Activated CD4-positive, alpha-beta T cell treated with anti-CD3 and anti-CD28 coated beads for 48 hours (primary cell): ENCODE data around the gene PACS2.

Experiments
- DNase-seq: peaks from one replicate; pipeline ENCODE4 v3.0.0-alpha.2; 2020

Gene PACS2

GRCh38 chr14:105375635-105376057 is 61.1 kb downstream of the PACS2 start:
- peak; percentile 74 for DNase-seq

- no peak for DNase-seq
Measured at GRCh38 chr14:105376521-105377440, 62.2 kb downstream of the PACS2 start.

DNA sequence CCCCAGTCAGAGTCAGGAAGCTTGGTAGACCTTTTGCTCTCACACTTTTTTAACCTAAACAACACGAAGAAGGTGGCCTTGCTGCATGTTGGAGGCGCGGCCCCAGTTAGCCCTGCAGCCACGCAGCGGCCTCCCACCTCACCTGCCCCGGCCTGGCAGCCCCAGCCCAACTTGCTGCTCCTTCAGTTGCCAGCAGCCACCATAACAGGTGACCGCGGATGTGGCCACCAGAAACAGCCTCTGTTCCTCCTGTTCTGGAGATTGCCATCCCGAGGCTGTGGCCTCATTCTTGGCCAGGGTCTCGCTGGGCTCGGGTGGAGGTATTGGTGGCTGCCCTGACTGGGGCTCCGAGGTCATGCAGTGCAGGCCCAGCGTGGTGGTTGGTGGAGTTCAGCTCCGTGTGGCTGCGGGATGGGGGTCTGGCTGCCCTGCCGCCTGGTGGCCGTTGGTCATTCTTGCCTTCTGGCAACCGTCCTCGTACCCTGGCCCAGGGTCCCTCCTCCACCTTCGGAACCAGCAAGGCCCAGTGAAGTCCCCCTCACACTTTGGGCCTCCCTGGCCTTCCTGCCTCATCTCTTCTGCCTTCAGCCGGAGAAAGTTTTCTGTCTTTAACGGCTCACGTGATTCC is 63.1 kb downstream of the PACS2 start:
- no peak for DNase-seq

GRCh38 chr14:105378199-105378598 is 63.7 kb downstream of the PACS2 start:
- DNase-seq, result no peak

GRCh38 chr14:105378873-105379685 is 64.5 kb downstream of the PACS2 start:
- DNase-seq, result no peak

- no peak for DNase-seq
Measured at GRCh38 chr14:105379946-105380345, 65.4 kb downstream of the PACS2 start.

DNA sequence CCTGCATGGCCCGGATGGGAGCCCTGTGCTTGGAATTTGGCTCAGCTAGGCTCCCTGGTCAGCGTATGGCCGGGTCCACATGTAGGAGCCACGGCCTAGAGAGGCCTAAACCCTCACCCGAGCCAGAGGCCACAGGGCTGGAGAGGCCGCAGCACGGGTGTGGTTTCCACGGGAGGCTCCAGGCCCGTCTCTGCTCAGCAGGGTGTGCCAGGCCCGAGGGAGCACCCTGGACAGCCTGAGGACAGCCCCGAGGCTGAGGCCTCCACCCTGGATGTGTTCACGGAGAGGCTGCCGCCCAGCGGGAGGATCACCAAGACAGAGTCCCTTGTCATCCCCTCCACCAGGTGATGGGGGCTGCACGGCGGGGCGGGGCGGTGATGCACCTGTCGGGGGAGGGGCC is 66.2 kb downstream of the PACS2 start:
- DNase-seq, result no peak

DNA sequence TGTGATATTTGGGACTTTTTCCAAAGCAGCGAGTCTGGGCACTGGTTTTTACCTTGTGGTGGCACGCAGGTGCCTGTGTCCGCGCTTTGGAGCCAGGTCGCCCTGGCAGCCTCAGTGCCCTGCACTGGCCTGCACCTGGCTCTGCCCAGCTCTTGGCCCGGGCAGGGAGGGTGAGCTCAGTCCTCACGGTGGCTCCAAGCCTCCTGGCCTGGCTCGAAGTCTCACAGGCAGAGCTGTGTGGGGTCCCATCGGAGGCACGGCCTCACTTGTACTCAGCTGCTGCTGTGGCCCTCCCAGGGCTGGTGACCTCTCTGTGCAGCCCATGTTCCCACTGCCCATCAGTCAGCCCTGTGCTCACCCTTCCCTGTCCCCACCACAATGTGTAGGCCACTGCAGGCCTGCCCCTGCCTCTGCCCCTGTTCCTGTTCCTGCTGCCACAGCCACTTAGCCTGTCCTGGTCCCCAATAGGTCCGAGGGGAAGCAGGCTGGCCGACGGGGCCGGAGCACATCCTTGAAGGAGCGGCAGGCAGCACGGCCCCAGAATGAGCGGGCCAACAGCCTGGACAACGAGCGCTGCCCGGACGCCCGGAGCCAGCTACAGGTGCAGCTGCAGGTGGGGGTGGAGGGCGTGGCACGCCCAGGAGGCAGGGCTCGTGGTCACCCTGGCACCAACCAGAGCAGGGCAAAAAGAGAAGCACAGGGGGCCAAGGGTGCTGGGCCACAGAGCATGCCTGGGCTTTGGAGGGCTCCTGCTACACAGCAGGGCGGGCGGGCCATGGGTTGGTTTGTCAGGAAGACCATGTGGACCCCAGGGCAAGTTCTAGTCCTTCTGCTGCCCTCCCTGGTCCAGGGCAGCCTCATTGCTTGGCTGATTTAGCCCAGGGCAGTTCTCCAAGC is 67.1 kb downstream of the PACS2 start:
- no peak for DNase-seq

DNA sequence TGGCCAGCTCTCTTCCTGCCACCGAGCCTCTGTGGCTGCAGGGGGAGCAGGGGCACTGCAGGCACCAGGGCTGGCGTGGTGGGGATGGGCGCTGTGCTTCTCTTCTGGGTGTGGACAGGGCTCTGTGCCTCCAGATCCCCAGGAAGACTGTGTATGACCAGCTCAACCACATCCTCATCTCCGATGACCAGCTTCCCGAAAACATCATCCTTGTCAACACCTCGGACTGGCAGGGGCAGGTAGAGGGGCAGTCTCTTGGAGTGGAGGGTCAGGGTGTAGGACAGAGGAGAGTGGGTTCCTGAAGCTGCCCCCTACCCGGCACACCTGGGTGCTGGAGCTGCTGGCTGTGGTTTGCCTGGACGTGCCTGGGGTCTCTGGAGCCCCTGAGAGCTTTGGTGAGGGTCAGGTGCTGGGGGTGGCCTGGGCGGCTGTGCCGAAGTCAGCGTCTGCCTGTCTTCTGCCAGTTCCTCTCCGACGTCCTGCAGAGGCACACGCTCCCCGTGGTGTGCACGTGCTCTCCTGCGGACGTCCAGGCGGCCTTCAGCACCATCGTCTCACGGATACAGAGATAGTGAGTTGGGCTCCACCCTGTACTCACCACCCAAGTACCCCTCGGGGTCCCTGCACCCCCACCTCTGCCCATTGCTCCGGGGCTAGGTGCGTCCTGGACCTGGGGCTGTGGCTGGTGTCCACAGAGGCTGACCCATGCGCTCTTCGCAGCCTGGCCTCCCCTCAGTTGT is 68.0 kb downstream of the PACS2 start:
- DNase-seq, result no peak

DNA sequence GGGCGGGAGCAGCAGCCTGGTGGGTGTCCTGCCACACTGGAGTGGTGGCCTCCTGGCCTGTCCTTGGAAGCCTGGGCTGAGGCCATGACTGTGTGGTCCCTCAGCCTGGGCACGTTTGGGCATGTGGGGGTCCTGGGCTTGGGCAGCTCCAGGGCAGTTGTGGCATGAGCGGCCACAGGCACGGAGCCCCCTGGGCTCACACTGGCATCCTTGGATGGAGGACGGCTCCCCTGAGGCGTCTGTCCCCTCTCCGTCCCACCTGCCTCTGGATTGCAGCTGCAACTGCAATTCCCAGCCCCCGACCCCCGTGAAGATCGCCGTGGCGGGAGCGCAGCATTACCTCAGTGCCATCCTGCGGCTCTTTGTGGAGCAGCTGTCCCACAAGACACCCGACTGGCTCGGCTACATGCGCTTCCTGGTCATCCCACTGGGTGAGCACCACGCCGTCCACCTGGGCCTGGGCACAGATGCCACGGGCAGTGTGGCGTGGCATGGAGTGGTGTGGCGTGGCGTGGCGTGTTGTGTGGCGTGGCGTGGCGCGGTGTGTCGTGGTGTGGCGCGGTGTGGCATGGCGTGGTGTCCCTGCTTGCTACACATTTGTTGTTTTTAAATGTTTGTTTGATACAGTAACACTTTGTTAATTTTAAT is 68.7 kb downstream of the PACS2 start:
- no peak for DNase-seq

GRCh38 chr14:105384041-105384557 is 69.6 kb downstream of the PACS2 start:
- DNase-seq, result no peak

GRCh38 chr14:105384605-105385321 is 70.2 kb downstream of the PACS2 start:
- no peak for DNase-seq

DNA sequence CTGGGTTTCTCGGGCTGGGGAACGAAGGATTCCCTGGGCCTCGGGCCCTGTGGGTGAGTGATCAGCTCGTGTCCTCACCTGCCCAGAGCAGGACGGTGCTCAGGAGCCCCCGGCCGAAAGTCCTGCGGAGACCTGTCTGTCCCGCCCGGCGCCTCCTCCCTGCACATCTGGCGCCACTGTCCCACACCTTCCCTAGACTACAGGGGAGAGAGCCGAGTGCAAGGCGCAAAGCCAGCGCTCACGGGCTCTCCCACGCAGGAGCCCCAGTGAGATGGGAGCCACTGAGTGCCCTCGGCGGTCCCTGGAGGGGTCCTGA is 70.7 kb downstream of the PACS2 start:
- DNase-seq, result no peak

GRCh38 chr14:105385698-105386365 is 71.3 kb downstream of the PACS2 start:
- no peak for DNase-seq

GRCh38 chr14:105386581-105387529 is 72.3 kb downstream of the PACS2 start:
- DNase-seq, result no peak

DNA sequence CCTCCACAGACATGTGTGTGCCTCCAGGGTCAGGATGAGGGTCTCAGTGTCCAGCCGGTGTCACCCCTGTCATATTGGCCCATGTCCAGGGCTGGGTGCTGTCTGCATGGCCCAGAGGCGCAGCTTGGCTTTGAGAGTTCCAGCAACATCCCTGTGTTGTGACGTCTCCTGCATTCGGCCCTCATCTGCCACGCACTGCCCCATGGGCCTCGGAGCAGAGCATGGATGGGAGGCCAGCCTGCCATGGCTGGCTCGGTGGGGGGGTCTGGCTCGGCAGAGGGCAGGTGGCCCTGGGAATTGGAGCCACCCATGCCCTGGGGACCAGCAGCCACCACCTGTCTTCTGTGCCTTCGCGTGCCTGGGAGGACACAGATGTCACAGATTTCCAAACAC is 73.0 kb downstream of the PACS2 start:
- no peak for DNase-seq

DNA sequence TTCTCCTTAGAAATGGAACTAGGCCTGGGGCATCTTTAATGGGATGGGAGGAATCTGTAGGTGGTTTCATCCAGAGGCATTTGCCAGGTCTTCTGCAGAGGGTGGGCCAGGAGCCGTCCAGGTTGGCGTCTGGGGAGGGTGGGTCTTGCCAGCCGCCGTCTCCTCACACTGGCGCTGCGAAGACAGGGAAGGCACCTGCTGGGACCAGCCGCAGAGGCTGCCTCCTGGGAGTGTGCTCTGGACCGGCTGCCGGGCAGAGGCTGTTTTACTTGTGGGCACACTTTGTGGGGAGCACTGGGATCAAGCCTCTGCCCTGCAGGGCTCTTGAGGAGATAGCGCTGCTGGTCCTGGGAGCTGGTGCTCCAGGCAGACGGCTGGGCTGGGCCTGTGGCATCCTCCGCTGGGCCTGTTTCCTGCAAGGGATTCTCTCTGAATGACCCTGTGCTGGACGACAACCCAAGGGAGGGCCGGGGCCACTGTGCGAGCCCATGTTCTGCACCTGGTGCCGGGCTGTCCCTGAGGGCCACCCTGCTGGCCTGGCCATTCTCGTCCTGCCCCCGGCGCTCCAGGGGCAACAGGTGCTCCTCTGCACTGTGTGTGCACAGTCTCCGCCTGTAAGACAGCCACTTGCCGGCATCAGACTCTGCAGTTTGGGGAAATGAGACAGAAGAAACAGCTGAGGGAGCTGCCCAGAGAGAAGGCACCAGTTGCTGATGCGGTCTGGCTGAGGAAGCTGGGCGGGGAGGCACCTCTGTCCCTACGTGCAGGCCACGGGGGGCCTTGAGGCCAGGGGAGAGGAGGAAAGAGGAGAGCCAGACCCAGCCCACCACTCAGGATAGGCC is 73.8 kb downstream of the PACS2 start:
- DNase-seq, result no peak

DNA sequence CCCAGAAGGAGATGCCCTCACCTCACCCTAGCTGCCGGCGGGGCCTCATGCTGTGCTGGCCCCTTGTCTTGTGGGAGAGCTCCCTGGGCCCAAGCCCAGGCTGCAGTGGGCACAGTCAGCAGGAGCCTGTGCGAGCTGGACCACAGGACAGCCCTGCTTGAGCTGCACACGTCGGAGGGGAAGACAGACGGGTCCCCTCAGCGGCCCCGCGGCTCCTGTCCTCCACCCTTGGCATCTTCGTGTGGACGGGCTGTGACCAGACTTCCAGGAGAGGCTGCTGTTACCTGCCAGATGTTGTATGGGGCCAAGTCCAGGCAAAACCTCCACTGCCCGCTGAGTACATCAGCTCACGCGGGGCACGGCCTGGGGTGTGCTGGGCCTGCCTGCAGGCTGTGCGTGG is 74.4 kb downstream of the PACS2 start:
- no peak for DNase-seq
